ENCODE measurements around the gene DNM3.

GRCh38 chr1:172289448-172289847, 448.1 kb downstream of the DNM3 start:
- TF ChIP-seq CTCF (IDR thresholded peaks at IDR 0.05), result no peak
- no peak for TF ChIP-seq POLR2A (IDR thresholded peaks at IDR 0.05)
- no peak for TF ChIP-seq EP300 (IDR thresholded peaks at IDR 0.05)
